IgD-negative memory B cell (primary cell): ENCODE results near the gene PASK. TPM values are rescaled to one million over a fixed set of nuclear protein-coding genes. Genes with fewer than 3 reads are reported as not detected.
A peak's percentile ranks its signal among the peaks of the same experiment; 100 is the strongest.

Experiments used
- H3K27ac Mint-ChIP-seq, 3 donors: one replicate each; pipeline ENCODE4 v1.8.0; 2020 to 2022; ENCODE audit warnings: mild to moderate bottlenecking in 3 of 3, mixed read lengths in 3 of 3, moderate library complexity in 1 of 3
- H3K27me3 Mint-ChIP-seq: one replicate; pipeline ENCODE4 v1.8.0; 2021; ENCODE audit warnings: mixed read lengths
- H3K36me3 Mint-ChIP-seq: one replicate; pipeline ENCODE4 v1.8.0; 2020; ENCODE audit warnings: mild to moderate bottlenecking, mixed read lengths
- H3K4me1 Mint-ChIP-seq, 3 donors: one replicate each; pipeline ENCODE4 v1.8.0; 2020 to 2022; ENCODE audit warnings: mixed read lengths in 3 of 3, mild to moderate bottlenecking in 1 of 3
- H3K4me3 Mint-ChIP-seq, 4 donors: one replicate each; pipeline ENCODE4 v1.8.0; 2020 to 2022; ENCODE audit warnings: mild to moderate bottlenecking in 4 of 4, mixed read lengths in 4 of 4, moderate library complexity in 3 of 4
- H3K9me3 Mint-ChIP-seq, 3 donors: one replicate each; pipeline ENCODE4 v1.8.0; 2020 to 2021; ENCODE audit warnings: mixed read lengths in 3 of 3, mild to moderate bottlenecking in 1 of 3
- polyA plus RNA-seq: library from polyadenylated mRNA; unstranded; fragments of 300-500 nt; fragmentation: Illumina TruSeq; gene quantifications from one replicate; pipeline ENCODE4 v1.2.3, GENCODE V29; 2021

PASK gene
- polyA plus RNA-seq, 1 donor from 2014 or later, result 10.3 TPM

DNA sequence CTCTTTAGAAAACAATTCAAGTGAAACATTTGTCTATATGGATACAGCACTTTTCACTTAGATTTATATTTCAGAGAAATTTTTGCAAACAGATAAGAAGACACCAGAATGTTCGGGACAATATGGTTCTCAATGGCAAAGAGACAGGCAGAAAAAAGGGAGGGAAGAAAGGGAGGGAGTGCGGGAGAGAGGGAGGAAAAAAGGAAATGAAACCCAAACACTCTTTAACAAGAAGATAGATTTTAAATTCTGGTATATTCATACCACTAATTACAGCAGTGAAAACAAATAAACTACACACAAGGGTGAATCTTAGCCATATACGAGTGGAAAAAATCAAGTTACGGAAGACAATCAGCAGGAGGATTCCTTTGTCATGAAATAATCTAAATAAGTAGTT lies 3.0 kb downstream of the PASK start:
- no peaks in the 10 kb centered on the region for H3K9me3 Mint-ChIP-seq
- peak overlapping the region in 2 of 4 donors; percentile 39 to 63 for H3K4me3 Mint-ChIP-seq
- no peaks in the 10 kb centered on the region for H3K27me3 Mint-ChIP-seq
- H3K4me1 Mint-ChIP-seq, result peaks cover 24 to 30% (median 26%) of the 10 kb centered on the region in 3 donors
- H3K36me3 Mint-ChIP-seq, result peaks cover 6% of the 10 kb centered on the region
- no peak overlapping the region for H3K27ac Mint-ChIP-seq

DNA sequence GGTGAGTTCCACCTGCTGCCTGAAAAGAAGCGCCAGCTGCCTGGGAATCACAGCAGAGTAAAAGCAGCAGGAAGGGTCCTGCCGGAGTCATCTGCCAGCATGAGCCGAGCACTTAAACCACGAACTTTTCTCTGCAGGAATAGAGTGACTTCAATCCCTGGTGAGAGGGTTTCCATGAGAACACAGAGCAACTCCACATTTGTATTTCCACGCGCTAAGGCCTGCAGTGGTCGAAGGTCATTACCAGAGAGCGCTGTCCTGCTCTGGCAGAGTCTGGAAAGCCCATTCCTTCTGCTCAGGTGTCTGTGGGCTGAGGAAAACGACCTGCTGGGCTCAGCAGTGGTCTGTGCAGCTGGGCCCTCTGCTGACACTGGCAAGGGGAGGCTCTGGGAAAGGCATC lies 6.7 kb downstream of the PASK start:
- H3K36me3 Mint-ChIP-seq, result peaks cover 8% of the 10 kb centered on the region

DNA sequence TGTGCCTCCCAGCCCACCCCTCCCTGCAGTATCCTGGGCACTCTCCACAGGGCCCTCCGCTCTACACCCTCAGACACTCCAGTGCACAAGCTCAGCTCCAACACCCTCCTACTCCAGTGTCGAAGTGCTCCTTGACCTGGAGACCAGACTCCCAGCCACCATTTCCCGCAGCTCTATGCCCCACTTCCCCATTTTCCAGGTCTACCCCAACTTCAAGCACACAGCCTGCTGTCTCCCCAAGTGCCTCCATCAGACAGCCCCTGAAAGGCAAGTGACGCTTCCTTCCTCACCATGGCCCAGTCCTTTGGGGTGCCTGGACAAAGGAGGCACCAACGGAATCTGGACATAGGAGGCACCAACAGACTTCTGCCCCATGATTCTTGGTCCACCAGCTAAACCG lies 7.2 kb downstream of the PASK start:
- H3K4me1 Mint-ChIP-seq, result peaks cover 8 to 17% (median 10%) of the 10 kb centered on the region in 3 donors
- no peaks in the 10 kb centered on the region for H3K9me3 Mint-ChIP-seq
- H3K4me3 Mint-ChIP-seq, result peak overlapping the region in 1 of 4 donors; percentile 29
- H3K36me3 Mint-ChIP-seq, result peaks cover 8% of the 10 kb centered on the region
- no peak overlapping the region for H3K27ac Mint-ChIP-seq
- no peaks in the 10 kb centered on the region for H3K27me3 Mint-ChIP-seq

More for the DNA sequence above, 6.7 kb downstream of the PASK start:
- Mint-ChIP-seq H3K4me3 (no peak overlapping the region), H3K4me1 (peaks cover 8 to 18% (median 10%) of the 10 kb centered on the region in 3 donors), H3K27me3 (no peaks in the 10 kb centered on the region), H3K27ac (no peak overlapping the region), H3K9me3 (no peaks in the 10 kb centered on the region)

GRCh38 chr2:241141214-241141770 lies 8.0 kb downstream of the PASK start:
- no peaks in the 10 kb centered on the region for H3K9me3 Mint-ChIP-seq
- H3K27ac Mint-ChIP-seq, result no peak overlapping the region
- H3K4me1 Mint-ChIP-seq, result peaks cover 4 to 11% (median 8%) of the 10 kb centered on the region in 3 donors
- H3K36me3 Mint-ChIP-seq, result peaks cover 8% of the 10 kb centered on the region
- no peaks in the 10 kb centered on the region for H3K27me3 Mint-ChIP-seq
- H3K4me3 Mint-ChIP-seq, result no peak overlapping the region

DNA sequence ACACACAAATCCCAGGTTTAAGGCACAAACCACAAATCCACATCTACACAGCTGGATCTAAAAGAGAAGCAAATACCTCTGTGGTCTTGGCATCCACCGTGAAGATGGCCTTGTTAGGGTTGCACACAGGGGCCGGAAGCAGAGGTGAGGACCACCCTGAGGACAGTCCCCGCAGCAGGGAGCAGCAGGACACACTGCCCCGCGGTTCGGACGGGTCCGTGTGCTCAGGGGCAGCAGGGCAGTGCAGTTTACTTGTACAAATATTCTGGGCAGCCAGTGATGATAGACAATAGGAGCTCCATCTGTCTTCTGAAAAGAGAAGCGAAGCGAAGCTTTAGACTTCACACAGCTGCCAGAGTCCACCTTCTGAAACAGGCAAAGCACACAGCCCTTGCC lies 8.8 kb downstream of the PASK start:
- Mint-ChIP-seq H3K36me3 (peaks cover 8% of the 10 kb centered on the region), H3K9me3 (no peaks in the 10 kb centered on the region), H3K27me3 (no peaks in the 10 kb centered on the region), H3K4me1 (peaks cover 0 to 9% (median 4%) of the 10 kb centered on the region in 3 donors), H3K27ac (no peak overlapping the region), H3K4me3 (no peak overlapping the region)

DNA sequence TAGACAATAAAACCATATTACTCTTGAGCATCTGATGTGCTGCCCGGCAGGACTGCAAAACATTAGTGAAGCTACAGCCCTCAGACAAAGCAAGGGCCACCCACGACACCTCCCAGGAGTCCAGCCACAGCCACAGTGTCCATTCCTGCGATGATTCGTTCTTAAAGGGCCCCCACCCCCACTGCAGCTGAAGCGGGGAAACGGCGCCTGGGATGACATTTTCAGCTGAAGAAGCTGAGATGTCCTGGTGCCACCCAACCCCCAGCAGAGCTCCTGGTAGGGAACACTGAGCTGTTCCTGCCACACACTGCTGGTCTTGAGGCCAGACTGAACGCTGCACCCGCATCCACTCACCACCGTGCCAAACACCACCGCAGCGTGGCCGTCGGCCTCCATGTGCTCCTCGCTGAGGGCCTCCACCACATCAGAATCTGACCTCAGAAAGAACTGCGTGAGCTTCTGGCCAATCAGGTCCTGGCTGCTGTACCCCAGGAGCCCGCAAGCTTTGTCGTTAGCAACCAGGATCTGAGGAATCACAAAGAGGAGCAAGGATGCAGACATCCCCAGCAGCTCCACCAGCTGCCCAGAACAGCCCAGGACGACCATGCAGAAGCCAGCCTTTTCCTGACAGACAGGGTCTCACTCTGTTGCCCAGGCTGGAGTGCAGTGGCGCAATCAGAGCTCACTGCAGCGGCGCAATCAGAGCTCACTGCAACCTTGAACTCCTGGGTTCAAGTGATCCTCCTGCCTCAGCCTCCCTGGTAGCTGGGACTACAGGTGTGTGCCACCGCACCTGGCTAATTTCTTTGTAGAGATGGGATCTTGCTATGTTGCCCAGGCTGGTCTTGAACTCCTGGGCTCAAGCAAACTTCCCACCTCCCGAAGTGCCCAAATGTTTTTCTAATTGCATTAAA lies 9.5 kb downstream of the PASK start:
- H3K4me1 Mint-ChIP-seq, result peaks cover 0 to 9% (median 3%) of the 10 kb centered on the region in 3 donors
- no peaks in the 10 kb centered on the region for H3K27me3 Mint-ChIP-seq
- H3K27ac Mint-ChIP-seq, result peak overlapping the region in 1 of 3 donors; percentile 73
- no peaks in the 10 kb centered on the region for H3K9me3 Mint-ChIP-seq
- H3K4me3 Mint-ChIP-seq, result no peak overlapping the region
- H3K36me3 Mint-ChIP-seq, result peaks cover 8% of the 10 kb centered on the region

DNA sequence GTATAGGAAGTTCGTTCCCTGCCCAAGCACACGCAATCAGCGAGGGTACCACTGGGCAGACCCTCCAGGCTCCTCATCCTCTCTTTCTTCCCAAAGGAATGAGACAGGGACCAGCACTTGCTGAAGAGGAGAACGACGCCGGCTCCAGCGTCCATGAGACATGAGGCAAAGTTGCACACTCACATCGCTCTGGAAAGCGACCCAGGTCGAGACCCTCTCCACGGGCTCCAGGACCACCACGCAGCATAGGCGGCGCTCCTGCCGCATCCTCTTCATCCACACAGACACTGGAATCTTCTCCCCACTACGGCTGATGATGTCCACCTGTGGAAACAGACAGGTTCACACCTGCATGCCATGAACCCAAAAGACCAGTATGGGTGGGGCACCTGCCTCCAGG lies 10.8 kb downstream of the PASK start:
- Mint-ChIP-seq H3K27me3 (no peaks in the 10 kb centered on the region), H3K27ac (no peak overlapping the region), H3K36me3 (peaks cover 8% of the 10 kb centered on the region), H3K9me3 (no peaks in the 10 kb centered on the region), H3K4me3 (no peak overlapping the region), H3K4me1 (peaks cover 0 to 7% (median 3%) of the 10 kb centered on the region in 3 donors)

DNA sequence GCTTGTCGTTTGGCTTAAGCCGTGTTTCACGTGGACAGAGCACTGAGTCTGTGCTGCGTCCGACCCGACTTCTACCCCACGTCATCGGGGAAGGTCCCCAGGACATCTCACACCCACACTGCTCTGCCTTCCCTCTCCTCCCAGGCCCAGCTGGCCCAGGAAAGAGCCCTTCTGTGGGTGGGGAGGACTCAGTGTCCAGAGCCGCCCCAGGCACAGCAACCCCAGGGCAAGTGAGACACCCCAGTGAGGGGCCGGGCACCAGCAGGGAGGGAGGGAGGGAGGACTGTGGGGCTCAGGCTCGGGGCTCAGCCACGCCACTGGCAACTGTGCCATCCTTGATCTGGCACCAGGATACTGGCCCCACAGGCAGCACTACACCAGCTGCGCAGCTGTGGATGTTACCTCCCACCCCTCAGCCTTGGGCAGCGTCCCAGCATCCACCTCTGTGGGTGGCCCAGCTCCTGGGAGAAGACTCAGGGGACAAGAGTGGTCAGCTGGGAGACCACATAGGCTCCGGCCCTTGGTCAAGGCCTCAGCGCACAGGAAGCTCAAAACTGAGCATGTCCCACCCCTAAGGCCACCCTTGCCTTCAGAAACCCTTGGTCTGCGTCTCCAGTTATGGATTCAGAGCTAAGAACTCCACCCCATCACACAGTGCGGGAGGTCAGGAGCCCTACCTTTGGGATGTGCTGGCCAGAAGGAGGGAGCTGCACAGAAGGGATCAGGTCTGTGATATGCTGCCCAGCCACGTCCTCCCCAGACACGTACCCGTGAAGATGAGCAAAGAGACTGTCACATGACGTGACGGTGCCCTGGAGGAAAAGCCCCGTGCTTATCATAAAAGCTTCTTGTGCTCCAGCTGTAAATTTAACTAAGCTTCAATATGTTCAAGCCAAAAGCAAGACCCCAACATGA lies 11.7 kb downstream of the PASK start:
- Mint-ChIP-seq H3K27ac (peak overlapping the region in 2 of 3 donors; percentile 11 to 32), H3K27me3 (no peaks in the 10 kb centered on the region), H3K36me3 (peaks cover 7% of the 10 kb centered on the region), H3K4me1 (peaks cover 4 to 13% (median 7%) of the 10 kb centered on the region in 3 donors), H3K4me3 (no peak overlapping the region), H3K9me3 (no peaks in the 10 kb centered on the region)

DNA sequence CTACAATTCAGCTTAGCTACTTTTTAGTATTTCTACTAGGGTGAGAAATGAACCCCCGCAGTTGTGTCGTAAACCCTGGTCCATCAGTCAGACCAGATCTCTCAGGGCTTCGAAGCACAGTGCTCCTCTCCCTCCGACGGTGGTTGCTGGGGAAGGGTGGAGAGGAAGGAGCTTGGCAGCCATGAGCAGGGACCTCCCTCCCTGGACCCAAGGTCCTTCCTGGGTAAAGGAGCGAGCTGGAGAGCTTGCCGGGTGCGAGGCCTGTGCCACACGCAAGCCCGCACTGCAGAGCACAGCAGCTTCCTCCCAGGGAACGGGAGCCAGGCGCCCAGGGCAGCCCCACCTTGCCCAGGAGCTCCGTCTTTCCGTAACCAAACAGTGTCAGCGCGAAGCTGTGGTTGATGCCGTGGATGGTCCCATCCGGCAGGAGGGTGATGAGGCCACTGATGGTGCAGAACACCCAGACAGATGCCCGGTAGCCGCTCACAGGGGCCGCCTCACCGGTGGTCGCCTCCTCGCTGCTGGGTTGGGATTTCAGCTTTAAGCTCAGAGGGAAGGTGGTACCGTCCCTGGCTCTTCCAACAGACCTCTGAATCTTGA lies 12.5 kb downstream of the PASK start:
- Mint-ChIP-seq H3K27ac (no peak overlapping the region), H3K27me3 (no peaks in the 10 kb centered on the region), H3K36me3 (peaks cover 6% of the 10 kb centered on the region), H3K4me3 (no peak overlapping the region), H3K9me3 (no peaks in the 10 kb centered on the region), H3K4me1 (peaks cover 6 to 10% (median 8%) of the 10 kb centered on the region in 3 donors)

DNA sequence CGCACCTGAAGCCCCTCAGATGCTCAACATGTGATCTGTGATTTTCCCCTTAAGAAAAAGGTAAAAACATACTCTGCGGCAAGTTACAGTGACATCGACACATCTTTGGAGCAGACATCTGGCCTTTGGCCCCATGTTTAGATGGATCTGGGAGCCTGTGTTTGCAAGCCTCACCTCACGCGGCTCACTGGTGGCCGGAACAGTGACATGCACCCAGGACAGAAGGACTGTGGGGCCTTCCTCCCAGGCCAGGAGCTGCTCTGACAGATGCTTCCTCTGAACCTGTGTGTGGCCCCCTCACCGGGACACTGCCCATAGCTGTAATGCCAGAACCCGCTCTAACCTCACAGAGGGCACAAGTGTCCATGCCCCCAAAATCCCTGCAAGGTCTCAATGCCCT lies 13.1 kb downstream of the PASK start:
- peaks cover 6% of the 10 kb centered on the region for H3K36me3 Mint-ChIP-seq
- H3K4me1 Mint-ChIP-seq, result peaks cover 6 to 10% (median 8%) of the 10 kb centered on the region in 3 donors
- H3K4me3 Mint-ChIP-seq, result no peak overlapping the region
- H3K9me3 Mint-ChIP-seq, result no peaks in the 10 kb centered on the region
- H3K27me3 Mint-ChIP-seq, result no peaks in the 10 kb centered on the region
- H3K27ac Mint-ChIP-seq, result no peak overlapping the region

- H3K27ac Mint-ChIP-seq, result no peak overlapping the region
- no peak overlapping the region for H3K4me3 Mint-ChIP-seq
- no peaks in the 10 kb centered on the region for H3K27me3 Mint-ChIP-seq
- no peaks in the 10 kb centered on the region for H3K9me3 Mint-ChIP-seq
- H3K4me1 Mint-ChIP-seq, result peaks cover 7 to 10% (median 8%) of the 10 kb centered on the region in 3 donors
- peaks cover 7% of the 10 kb centered on the region for H3K36me3 Mint-ChIP-seq
Observed at GRCh38 chr2:241135737-241136136, 13.5 kb downstream of the PASK start.

DNA sequence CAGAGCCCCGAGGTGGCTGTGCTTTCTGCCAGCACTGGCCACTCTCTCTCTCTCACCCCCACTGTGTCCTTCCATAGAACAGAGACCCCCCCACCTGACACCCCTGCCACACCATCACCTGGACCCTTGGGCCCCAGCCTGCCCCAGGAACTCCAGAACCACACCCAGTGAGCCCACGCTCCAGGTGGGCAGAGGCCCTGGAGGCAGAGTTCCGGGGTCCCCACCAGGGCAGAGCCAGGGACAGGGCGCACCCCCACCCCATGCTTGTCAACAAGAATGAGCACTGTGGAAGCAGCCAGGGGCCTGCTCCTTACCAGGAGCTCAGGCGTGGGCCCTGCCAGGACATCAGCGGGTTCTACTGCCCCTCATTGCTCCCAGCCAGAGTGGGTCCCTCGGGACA lies 14.6 kb downstream of the PASK start:
- no peaks in the 10 kb centered on the region for H3K27me3 Mint-ChIP-seq
- no peak overlapping the region for H3K4me3 Mint-ChIP-seq
- H3K4me1 Mint-ChIP-seq, result peaks cover 6 to 15% (median 9%) of the 10 kb centered on the region in 3 donors
- no peak overlapping the region for H3K27ac Mint-ChIP-seq
- H3K9me3 Mint-ChIP-seq, result no peaks in the 10 kb centered on the region
- H3K36me3 Mint-ChIP-seq, result peaks cover 8% of the 10 kb centered on the region

DNA sequence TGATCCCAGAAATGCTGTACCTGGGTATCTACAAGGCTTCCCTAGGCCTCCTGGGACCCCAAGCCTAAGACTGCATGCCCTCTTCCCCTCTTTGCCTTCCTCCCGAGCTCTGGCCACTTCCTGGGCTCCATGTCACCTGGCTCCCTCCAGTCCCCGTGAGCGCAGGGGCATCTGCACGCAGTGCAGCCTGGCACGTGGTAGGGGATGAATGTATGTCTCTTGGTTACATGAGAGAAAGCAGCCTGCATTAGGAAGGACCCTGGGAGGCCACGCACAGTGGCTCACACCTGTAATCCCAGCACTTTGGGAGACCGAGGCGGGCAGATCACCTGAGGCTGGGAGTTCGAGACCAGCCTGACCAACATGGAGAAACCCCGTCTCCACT lies 15.8 kb downstream of the PASK start:
- peak overlapping the region in 2 of 3 donors; percentile 69 to 84 for H3K27ac Mint-ChIP-seq

More for the DNA sequence above, 15.8 kb downstream of the PASK start:
- Mint-ChIP-seq H3K4me1 (peaks cover 17 to 21% (median 20%) of the 10 kb centered on the region in 3 donors), H3K9me3 (no peaks in the 10 kb centered on the region), H3K36me3 (peaks cover 8% of the 10 kb centered on the region), H3K27me3 (no peaks in the 10 kb centered on the region), H3K4me3 (no peak overlapping the region)
